GM18907 (cell line): ENCODE data around the gene ALPP.
"Not testable (repeated sequence)": the region's sequence is repeated elsewhere in the genome, so short reads cannot be mapped to it uniquely, and the experiment has no call there.

Source experiments
- ATAC-seq: cut with Tn5 transposase; IDR thresholded peaks from one replicate; pipeline ENCODE4 v1.9.1; 2021; ENCODE audit warnings: mild to moderate bottlenecking, moderate library complexity; ENCODE audit not compliant: unreplicated experiment

Gene ALPP

DNA sequence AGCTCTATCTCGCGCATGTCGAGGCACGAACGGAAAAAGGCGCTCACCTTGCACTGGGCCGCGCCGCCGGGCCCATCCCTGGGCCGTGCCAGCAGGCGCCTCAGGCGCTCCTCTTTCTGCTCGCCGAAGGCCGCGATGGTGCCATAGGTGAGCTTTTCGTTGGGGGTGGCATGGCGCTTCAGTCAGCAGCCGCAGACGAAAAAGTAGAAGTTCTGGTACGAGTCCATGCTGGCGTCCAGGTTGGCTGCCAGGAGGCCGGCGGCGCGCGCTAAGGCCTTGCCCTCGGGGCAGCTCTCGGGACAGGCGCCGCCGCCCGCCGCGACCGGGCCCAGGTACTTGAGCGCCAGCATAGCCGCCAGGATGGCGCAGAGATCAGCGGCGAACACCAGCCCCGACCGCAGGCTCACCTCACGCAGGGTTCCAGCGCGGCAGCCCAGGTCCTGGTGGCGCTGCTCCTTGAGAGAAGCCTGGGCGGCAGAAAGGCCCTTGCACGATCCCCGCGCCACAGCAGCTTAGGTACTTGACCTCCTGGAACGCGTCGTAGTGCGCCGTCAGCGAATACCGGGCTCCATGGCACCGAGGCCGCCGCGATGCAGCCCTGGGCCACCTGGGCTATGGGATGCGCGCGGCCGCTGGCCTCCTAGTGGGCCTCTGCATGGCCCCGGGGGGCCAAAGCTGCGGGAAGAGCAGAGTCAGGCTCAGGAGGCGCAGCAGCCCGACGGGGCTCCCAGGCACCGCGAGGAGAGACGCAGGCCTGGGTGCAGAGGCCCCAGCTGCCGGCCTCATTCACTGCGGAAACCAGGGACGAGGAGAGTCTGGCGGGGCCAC lies 40.9 kb downstream of the ALPP start:
- no peak for ATAC-seq

DNA sequence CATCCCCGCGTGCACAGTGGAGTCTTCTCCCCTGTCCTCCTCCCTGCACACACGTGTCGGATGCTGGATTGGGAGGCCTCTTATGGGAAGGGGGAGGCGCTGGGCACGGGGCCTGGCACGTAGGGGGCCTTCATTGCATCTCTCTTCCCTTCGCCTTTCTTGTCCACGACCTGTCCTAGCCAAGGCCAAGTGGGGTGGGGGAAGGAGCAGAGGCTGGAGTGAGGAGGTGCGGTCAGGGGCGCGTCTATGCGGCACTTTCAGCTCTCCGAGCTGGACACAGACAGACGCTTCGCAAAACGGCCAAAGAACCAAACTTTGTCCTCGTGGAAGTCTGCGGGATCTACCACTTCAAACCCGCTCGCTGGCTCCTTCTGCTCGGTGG lies 41.5 kb downstream of the ALPP start:
- ATAC-seq, result no peak

GRCh38 chr2:232420463-232421188 lies 42.1 kb downstream of the ALPP start:
- ATAC-seq, result no peak

GRCh38 chr2:232421189-232421785 lies 42.7 kb downstream of the ALPP start:
- no peak for ATAC-seq

DNA sequence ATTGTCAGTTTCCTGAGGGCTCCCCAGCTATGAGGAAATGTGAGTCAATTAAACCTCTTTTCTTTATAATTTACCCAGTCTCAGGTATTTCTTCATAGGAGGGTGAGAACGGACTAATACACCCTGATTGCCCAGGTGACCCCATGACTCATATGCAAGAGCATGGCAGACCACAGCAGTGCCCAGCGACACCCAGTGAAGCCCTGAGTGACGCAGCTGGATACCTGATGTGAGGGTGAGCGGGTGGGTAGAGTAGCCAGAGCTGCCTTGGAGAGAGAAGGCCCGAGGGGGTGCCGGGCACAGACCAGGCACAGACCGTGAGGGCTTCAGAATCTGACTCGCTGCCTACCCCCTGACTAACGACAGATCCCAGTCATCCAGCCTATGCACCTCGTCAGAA lies 43.5 kb downstream of the ALPP start:
- no peak for ATAC-seq

GRCh38 chr2:232422996-232423395 lies 44.4 kb downstream of the ALPP start:
- not testable (repeated sequence) for ATAC-seq

- not testable (repeated sequence) for ATAC-seq
Observed at GRCh38 chr2:232423407-232423806, 44.9 kb downstream of the ALPP start.

GRCh38 chr2:232431705-232432590 lies 53.4 kb downstream of the ALPP start:
- no peak for ATAC-seq
